ENCODE results near the gene TTC12. TPM values are rescaled to one million over a fixed set of nuclear protein-coding genes. Genes with fewer than 3 reads are reported as not detected.

TTC12 gene
- total RNA-seq, 1 donor from 2014 or later, result 3.0 TPM

DNA sequence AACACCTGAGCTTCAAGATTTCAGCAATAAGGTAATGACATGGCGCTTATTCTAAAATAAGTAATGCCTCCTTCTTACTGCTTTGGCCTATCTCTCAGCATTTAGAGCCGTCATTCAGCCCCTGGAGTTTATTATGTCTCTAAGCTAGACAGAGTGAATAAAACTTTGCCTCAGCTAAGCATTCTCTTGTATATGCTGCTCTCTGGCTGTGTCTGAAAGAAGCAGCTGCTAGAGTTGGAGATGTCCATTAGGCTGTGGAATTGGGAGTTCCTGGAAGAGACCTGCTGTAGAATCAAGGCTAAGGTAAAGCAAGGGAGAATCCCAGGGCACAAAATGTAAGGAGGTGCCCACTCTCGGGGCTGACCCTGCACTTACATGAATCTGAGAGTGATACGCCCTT is 35.5 kb upstream of the TTC12 start:
- intact Hi-C loops (cut with DNase I), result no loop called here
- Histone ChIP-seq H3K27me3 (no peaks in the 10 kb centered on the region), H3K9me3 (no peaks in the 10 kb centered on the region), H3K4me1 (no peaks in the 10 kb centered on the region), H3K36me3 (no peaks in the 10 kb centered on the region), H3K27ac (no peak overlapping the region), H3K4me3 (no peak overlapping the region)
- DNase-seq (ENCODE audit: low spot score in 2 of 2), result no peak
- TF ChIP-seq, protein P1, sequence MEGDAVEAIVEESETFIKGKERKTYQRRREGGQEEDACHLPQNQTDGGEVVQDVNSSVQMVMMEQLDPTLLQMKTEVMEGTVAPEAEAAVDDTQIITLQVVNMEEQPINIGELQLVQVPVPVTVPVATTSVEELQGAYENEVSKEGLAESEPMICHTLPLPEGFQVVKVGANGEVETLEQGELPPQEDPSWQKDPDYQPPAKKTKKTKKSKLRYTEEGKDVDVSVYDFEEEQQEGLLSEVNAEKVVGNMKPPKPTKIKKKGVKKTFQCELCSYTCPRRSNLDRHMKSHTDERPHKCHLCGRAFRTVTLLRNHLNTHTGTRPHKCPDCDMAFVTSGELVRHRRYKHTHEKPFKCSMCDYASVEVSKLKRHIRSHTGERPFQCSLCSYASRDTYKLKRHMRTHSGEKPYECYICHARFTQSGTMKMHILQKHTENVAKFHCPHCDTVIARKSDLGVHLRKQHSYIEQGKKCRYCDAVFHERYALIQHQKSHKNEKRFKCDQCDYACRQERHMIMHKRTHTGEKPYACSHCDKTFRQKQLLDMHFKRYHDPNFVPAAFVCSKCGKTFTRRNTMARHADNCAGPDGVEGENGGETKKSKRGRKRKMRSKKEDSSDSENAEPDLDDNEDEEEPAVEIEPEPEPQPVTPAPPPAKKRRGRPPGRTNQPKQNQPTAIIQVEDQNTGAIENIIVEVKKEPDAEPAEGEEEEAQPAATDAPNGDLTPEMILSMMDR (IDR thresholded peaks at IDR 0.05), result no peak

GRCh38 chr11:113279591-113279990 is 34.8 kb upstream of the TTC12 start:
- H3K4me1 ChIP-seq, result no peaks in the 10 kb centered on the region
- DNase-seq (ENCODE audit: low spot score in 2 of 2), result no peak
- no peak overlapping the region for H3K4me3 ChIP-seq
- no peaks in the 10 kb centered on the region for H3K9me3 ChIP-seq
- intact Hi-C loops (cut with DNase I), result no loop called here
- H3K36me3 ChIP-seq, result no peaks in the 10 kb centered on the region
- no peak overlapping the region for H3K27ac ChIP-seq
- no peaks in the 10 kb centered on the region for H3K27me3 ChIP-seq
- TF ChIP-seq, protein P1 (IDR thresholded peaks at IDR 0.05), result no peak

DNA sequence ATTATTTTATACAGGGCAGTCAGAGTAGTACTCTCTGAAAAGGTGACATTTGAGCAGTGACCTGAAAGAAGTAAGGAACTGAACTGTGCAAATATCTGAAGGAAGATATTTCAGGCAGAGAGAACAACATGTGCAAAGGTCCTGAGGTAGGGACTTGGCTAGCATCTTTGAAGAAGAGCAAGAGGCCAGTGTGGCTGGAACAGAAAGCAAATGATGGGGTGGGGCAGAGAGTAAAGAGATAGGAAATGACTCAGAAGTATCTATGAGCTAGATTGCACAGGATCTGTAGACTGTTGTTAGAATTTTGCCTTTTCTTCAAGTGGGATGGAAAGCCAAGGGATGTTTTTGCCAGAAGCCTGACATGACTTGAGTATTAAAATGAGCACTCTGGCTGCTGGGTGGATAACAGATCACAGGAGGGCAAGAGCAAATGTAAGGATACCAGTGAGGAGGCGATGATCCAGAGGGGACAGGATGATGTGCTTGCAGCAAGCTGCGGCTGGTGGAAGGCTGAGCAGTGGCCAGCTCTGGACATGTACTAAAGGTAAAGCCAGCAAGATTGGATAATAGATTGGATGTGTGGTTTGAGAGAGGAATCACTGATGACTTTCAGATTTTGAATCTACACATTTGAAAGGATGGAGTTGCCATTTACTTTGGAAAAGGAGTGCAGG is 33.2 kb upstream of the TTC12 start:
- Histone ChIP-seq H3K27ac (no peak overlapping the region), H3K36me3 (no peaks in the 10 kb centered on the region), H3K4me1 (no peaks in the 10 kb centered on the region), H3K4me3 (no peak overlapping the region), H3K27me3 (no peaks in the 10 kb centered on the region), H3K9me3 (no peaks in the 10 kb centered on the region)
- DNase-seq (ENCODE audit: low spot score in 2 of 2), result no peak
- intact Hi-C loops (cut with DNase I), result no loop called here
- TF ChIP-seq, protein P1 (IDR thresholded peaks at IDR 0.05), result no peak

GRCh38 chr11:113282898-113283437 is 31.4 kb upstream of the TTC12 start:
- intact Hi-C loops (cut with DNase I), result no loop called here
- H3K4me3 ChIP-seq, result no peak overlapping the region
- H3K27me3 ChIP-seq, result no peaks in the 10 kb centered on the region
- no peak overlapping the region for H3K27ac ChIP-seq
- TF ChIP-seq, protein P1 (IDR thresholded peaks at IDR 0.05), result no peak
- H3K9me3 ChIP-seq, result no peaks in the 10 kb centered on the region
- no peak for DNase-seq (ENCODE audit: low spot score in 2 of 2)
- H3K4me1 ChIP-seq, result no peaks in the 10 kb centered on the region
- H3K36me3 ChIP-seq, result no peaks in the 10 kb centered on the region

- no peaks in the 10 kb centered on the region for H3K9me3 ChIP-seq
- DNase-seq (ENCODE audit: low spot score in 2 of 2), result no peak
- TF ChIP-seq, protein P1 (IDR thresholded peaks at IDR 0.05), result no peak
- no peaks in the 10 kb centered on the region for H3K36me3 ChIP-seq
- H3K27me3 ChIP-seq, result no peaks in the 10 kb centered on the region
- intact Hi-C loops (cut with DNase I), result no loop called here
- H3K4me3 ChIP-seq, result no peak overlapping the region
- H3K27ac ChIP-seq, result no peak overlapping the region
- no peaks in the 10 kb centered on the region for H3K4me1 ChIP-seq
Measured at GRCh38 chr11:113283881-113284280, 30.5 kb upstream of the TTC12 start.
